ENCODE measurements around the gene RETREG1. TPM values are rescaled to one million over a fixed set of nuclear protein-coding genes. Genes with fewer than 3 reads are reported as not detected.
A peak's percentile ranks its signal among the peaks of the same experiment; 100 is the strongest.
"Not testable (repeated sequence)": the region's sequence is repeated elsewhere in the genome, so short reads cannot be mapped to it uniquely, and the experiment has no call there.

The RETREG1 gene
- total RNA-seq, 1 donor from 2014 or later: 71.3 TPM

DNA sequence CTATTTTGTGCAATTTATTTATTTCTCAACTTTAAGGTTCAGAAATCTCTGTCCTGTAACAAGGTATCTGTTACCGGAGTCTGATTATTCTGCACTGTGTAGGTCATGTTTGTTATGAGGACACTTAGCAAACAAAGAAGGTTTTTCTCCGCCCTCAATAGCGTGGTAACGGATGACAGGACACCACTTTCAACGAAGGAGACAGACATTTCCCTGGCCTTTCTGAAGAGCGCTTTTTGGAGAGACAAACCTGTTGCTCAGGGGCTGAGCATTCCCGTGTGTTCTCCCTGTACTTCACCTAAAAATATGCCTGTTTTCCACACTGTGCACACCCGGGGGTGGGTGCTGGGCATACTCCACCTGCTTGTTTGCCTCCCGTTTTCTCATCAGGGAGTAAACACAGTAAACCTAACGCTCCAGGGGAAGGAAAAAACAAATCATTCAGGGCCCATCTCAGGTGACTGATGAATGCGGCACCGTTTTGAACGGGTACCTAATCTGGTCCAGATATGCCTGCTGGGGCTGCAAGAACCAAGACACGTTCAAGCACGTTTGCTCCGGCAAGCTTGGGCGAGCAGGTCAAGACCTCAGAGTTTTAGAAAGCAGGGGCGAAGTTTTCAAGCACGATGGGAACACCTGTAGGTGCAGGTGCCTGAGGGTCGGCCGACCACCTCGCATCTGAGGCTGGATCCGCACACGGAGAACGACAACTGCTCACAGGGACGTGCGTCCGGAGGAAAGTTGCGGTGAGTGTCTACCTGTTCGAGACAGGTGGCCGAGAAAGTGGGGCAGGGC is 859 bp downstream of the RETREG1 start:
- DNase-seq: no peak

GRCh38 chr5:16612007-16612406 is 4.8 kb downstream of the RETREG1 start:
- DNase-seq: no peak

- DNase-seq: not testable (repeated sequence)
Observed at GRCh38 chr5:16610896-16611295, 5.9 kb downstream of the RETREG1 start.

DNA sequence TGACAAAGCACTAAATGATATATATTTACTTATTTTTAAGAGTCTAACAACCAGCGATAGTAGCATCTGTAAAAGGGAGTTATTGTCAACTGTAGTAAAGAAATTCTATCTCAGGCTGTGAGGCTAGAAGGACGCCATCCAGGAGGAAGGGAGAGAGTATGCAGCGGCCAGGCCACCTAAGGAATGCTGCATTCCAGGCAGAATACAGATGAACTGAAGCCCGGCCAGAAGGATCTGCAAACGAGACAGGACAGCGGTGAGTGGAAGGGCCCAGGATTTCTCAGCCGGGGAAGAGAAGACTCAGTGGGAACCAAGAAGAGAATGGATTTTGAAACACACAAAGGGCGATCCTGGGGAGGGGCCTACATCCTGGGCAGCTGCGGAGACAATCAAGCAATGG is 7.4 kb downstream of the RETREG1 start:
- no peak for DNase-seq

GRCh38 chr5:16606628-16607027 is 10.2 kb downstream of the RETREG1 start:
- DNase-seq: no peak

GRCh38 chr5:16603701-16604100 is 13.1 kb downstream of the RETREG1 start:
- DNase-seq: no peak

DNA sequence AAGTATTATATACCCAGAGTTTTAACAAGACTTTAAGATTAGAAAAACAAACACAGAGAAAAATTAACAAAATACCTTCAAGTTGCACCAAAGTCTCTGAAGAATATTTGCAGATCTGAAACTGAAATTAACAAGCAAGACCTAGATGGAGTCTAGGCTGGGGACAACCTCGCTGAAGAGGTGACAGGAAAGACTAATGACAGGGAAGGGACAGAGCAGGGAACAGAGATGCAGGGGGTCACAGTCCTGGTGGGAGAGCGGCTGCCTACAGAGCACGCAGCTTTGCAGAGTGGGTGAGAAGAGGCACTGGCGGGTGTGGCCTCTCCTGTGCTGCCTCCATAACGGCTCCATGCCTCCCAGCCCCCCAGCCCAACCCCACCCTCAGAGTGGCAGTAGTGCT is 13.5 kb downstream of the RETREG1 start:
- no peak for DNase-seq

- no peak for DNase-seq
Observed at GRCh38 chr5:16602182-16602581, 14.6 kb downstream of the RETREG1 start.

GRCh38 chr5:16600946-16601345 is 15.9 kb downstream of the RETREG1 start:
- no peak for DNase-seq

DNA sequence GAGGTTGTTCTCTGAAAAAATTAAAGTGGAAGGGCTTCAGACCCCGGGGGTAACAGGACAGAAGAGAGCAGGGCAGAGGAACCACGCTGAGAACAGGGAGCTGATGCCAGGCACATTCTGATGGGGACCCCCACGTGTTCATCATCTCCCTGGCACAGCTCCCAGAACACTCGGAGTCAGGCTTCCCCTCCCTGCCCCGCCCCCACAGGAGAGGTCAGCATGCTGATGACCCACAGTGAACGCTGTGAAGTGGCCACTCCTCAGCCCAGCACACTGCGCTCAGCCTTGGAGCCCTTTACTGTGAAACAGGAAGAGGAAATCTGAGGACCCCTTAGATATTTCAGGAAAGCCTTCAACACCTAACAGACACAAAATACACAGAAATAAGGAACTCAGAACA is 16.4 kb downstream of the RETREG1 start:
- peak; percentile 65 for DNase-seq

DNA sequence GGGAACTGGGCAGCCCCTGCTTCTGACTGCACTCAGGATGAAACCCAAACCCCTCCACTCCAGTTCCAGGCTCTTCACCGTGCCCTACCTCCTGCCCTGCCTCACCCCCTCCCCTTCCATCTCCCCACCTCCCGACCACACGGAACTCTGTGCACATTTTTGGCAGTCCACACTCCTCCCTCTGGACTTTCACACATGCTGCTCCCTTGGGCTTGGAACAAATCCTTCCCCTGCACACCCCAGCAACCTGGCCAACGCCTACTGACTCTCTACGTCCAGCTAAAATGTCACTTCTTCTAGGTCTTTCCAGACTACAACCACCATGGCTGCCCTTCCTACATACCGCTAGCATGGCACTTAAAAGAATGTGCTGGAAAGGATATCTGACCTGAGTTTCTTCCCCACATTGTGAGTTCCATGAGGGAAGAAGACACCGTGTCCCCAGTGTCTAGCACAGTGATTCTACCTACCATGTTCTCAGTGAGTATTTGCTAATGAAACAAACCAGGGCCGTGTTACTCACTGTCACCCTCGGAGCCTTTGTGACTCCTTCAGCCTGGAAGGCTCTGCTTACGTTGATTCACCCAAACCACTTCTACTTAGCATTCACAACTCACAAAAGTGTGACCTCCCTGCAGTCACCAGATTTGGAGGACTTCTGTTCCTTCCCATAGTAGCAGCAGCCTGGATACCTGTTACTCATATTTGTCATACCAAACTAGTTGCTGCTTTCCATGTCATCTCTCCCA is 18.7 kb downstream of the RETREG1 start:
- DNase-seq: no peak

GRCh38 chr5:16596581-16596940 is 20.2 kb downstream of the RETREG1 start:
- no peak for DNase-seq

GRCh38 chr5:16595881-16596580 is 20.8 kb downstream of the RETREG1 start:
- no peak for DNase-seq

DNA sequence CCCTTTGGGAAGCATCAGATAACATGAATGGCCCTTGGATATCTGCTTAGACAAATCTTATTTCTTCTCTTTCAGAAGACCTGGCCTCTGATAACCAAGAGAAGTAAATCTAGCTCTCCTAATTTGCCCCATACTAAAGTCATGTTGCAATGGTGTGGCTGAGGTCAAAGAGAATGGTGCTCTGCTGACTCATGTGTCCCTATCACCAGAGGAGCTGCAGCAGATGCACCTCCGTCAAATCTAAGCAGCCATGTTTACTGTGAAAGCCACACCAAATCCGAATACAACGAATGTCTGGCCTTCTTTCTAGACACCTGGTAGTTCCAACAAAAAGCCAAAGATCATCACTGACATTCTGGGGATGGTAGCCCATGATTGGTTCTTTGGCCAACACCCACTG is 23.2 kb downstream of the RETREG1 start:
- no peak for DNase-seq

GRCh38 chr5:16593013-16593412 is 23.8 kb downstream of the RETREG1 start:
- no peak for DNase-seq

- no peak for DNase-seq
Observed at GRCh38 chr5:16592255-16592654, 24.5 kb downstream of the RETREG1 start.

DNA sequence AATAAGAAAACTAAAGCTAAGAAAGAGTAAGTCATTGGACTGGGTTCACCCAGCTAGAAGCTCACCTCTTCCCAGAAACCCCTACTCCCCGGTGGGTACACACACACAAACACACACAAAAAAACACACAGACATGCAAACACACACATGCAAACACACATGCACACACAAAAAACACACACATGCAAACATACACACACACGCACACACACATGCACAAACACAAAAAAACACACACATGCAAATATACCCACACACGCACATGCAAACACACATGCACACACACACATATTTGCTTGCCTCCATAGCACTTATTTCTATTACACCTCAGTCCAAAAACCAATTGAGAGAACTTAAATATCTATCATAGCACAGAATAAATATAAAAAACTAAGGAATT is 26.1 kb downstream of the RETREG1 start:
- DNase-seq: no peak

DNA sequence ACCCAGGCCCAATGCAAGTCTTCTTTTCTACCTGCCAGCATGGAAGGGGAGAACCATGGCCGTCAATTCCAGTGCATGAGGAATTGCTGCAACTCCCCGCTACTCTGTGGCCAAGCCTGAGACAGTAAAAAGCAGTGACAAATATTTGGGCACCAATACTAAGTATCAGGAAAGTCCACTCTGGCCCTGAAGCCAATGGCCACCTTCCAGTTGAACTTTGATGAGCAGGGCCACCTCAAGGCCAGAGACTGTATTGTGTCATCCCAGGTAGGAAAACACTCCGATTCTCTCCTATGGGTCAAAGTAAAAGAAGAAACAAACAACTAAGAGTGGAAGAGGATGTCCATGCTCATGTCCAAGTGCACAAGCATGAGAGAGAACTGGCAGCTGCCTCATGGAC is 27.1 kb downstream of the RETREG1 start:
- no peak for DNase-seq

GRCh38 chr5:16588434-16589214 is 28.2 kb downstream of the RETREG1 start:
- DNase-seq: no peak

DNA sequence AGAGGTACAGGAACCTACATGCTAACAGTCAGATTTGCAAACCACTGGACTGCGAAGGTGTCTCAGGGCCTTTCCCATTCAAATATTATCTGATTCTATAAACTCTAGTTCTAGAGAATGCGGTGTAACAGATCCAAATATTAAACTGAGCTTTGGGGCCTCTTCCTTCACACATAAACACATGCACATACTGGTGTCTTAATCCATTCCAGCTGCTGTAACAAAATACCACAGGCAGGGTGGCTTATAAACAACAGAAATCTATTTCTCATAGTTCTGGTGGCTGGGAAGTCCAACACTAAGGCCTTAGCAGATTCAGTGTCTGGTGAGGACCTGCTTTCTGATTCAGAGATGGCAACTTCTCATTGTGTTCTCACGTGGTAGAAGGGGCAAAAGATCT is 30.2 kb downstream of the RETREG1 start:
- DNase-seq: no peak

DNA sequence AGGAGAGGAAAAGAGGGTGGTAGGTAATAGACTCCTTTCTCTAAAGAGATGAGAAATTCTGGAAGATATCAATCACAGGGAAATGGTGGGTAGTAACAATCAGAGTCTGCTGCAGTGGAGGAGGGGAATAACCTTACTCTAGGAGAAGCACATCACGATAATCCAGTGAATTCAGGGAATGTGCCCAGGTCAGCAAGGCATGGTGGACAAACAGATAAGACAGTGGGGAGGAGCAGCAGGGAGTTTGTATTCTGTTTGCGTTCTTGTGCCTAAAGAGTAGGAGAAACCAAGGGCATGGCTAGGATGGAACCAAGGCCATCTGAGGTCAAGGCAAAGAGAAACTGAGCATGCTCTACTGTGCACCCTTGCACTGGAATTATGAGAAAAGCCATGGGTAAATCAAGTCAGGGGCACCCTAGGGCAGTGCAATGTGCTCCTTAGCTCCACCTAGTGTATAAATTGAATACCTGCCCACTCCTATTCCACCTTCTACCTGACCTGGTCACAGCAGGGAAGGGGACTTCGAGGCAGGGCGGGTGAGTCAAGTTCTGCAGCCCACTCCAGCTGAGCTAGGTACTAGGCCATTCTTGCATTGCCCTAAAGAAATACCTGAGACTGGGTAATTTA is 31.6 kb downstream of the RETREG1 start:
- DNase-seq: no peak

DNA sequence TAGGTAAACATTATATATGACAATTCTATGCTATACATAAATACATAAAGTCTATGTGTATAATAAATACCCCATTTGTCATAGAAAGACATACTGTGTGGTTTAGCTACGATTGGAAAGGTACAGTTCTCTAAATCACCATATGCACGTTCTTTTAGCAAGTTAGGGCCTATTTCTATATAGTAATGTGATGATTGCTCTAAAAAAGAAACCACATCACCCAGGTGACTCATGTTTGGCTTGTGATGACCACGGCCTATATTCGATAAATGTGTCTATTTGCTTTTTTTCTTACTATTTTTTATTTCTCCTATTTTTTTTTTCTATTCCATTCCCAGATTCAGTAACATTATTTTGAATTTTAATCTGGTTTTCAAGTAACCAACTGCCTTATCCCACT is 34.7 kb downstream of the RETREG1 start:
- DNase-seq: no peak

All from occipital lobe (tissue), 2 donors.